GM12865 (cell line): Measurements from ENCODE around the gene KSR1.

Experiments
- DNase-seq: peaks from one replicate; pipeline ENCODE4 v3.0.0; 2010; ENCODE audit warnings: low read depth
- H3K4me3 ChIP-seq: 2 replicates; pipeline ENCODE4 v1.5.1; 2011; ENCODE audit warnings: mild to moderate bottlenecking, low read depth, low read length, control low read depth
- TF ChIP-seq, protein P1 (sequence below): IDR thresholded peaks from 2 replicates; pipeline ENCODE4 v1.5.1; 2011; ENCODE audit warnings: low read length, control low read depth, low read depth, inconsistent platforms; ENCODE audit not compliant: insufficient read depth; ENCODE audit errors: missing control alignments

Gene KSR1

DNA sequence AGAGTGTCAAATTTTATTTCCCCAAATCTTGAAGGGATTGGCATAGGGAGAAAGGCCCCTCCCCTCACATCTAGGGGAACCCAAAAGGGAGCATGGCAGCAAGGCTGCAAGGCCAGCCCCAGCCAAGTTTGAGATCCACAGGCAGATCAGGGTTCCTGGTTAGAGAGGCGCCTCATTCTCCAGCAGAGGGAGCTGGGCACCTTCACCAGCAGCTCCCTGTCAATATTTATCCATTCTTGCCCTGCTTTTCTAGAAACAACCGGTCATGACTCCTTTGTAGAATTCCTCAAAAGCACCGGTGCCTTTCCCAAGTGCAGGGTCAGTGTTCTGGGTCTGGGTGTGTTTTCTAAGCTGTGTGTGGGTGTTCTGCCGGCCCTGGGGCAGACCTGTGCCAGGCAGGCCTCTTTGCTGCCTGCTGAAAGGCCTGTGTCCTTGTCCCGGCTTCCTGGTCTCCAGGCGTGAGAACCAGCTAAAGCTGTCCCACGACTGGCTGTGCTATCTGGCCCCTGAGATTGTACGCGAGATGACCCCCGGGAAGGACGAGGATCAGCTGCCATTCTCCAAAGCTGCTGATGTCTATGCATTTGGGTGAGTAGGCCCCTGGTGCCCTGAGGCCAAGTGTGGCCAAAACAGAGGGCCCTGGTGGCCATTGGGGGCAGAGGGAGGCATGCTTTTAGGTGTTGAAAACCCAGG is 153.5 kb downstream of the KSR1 start:
- no peak overlapping the region for H3K4me3 ChIP-seq
- TF ChIP-seq, protein P1, sequence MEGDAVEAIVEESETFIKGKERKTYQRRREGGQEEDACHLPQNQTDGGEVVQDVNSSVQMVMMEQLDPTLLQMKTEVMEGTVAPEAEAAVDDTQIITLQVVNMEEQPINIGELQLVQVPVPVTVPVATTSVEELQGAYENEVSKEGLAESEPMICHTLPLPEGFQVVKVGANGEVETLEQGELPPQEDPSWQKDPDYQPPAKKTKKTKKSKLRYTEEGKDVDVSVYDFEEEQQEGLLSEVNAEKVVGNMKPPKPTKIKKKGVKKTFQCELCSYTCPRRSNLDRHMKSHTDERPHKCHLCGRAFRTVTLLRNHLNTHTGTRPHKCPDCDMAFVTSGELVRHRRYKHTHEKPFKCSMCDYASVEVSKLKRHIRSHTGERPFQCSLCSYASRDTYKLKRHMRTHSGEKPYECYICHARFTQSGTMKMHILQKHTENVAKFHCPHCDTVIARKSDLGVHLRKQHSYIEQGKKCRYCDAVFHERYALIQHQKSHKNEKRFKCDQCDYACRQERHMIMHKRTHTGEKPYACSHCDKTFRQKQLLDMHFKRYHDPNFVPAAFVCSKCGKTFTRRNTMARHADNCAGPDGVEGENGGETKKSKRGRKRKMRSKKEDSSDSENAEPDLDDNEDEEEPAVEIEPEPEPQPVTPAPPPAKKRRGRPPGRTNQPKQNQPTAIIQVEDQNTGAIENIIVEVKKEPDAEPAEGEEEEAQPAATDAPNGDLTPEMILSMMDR = peak; percentile 47
- peak; percentile 50 for DNase-seq

DNA sequence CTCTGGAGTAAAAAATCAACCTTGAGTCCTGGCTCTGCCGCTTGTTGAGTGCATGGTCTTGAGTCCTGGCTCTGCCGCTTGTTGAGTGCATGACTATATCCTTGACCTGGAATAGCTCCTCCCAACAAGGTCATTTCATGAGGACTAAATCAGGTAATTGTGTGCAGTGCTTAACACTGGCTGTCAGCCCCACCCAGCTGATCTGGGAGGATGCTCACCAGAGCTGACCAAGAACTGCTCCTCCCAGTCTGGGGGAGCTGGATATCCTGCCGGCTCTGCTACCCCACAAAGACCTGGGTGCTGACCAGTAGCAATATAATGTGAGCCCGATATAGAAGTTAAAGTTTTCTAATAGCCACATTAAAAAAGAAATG is 154.0 kb downstream of the KSR1 start:
- H3K4me3 ChIP-seq = no peak overlapping the region
- no peak for DNase-seq
- TF ChIP-seq, protein P1 = no peak

DNA sequence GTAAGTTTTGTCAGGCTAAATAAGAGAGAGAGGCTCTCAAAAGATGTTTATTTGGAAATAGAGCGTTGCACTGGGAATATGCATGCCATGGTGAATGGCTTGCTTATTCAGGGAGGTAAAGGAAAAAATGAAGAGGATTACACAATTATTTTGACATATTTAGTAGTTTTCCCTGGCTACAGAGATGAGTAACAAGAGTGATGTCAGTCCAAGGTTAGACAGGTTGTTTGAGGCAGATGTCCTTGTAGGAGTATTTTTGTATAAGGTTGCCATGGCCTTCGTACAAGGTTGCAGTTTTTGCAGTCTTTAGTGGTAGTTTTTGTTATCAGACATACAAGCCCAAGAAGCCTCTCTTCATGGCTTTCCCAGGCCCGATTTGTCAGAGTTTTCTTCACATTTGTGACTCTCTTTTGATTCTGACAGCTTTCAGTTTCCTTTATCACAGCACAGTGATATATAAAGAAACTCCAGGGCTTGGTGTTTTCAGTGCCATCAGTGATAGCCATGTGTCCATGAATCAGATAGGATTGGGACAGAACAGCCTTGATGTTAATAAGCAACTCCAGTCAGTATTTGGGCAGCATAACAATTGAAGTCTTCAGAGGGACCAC is 156.0 kb downstream of the KSR1 start:
- H3K4me3 ChIP-seq = no peak overlapping the region
- TF ChIP-seq, protein P1 = no peak
- DNase-seq = no peak

DNA sequence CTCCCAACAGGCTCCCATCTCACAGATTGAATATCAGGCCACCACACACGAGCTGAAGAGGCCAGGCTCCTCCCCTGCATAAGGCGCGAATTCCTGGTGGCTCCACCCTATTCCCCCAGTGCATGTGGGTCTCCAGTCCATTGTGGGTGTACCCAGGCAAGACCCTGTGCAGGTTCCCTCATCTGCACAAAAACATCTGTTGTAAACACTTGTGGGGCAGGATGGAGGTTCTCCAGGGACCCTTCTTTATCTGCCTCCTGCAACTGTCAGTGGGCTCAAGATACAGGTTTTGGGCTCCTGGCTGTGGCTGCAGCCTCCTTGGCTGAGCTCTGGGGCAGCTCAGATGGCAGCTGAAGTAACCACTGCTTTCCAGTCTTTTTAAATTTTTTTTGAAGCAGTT is 157.2 kb downstream of the KSR1 start:
- no peak for DNase-seq
- TF ChIP-seq, protein P1 = no peak
- no peak overlapping the region for H3K4me3 ChIP-seq

DNA sequence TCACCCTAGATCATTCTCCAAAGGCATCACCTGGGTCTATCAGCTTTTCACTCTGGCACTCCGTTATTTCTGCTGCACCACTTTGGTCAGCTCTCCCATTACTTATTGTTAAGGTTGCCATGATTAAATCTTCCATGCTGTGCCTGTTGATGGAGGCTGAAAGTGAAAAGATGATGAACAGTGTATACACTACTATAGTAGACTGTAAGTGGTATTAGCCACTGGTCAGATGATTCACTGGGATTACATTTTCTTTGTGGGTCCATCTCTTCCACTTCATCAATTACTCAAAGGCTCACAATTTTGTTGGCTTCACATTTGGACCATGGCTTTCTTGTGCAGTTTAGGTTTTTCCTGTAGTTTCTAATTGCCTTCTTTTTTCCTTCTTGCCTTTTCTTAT is 158.9 kb downstream of the KSR1 start:
- DNase-seq = no peak
- TF ChIP-seq, protein P1 = no peak
- H3K4me3 ChIP-seq = no peak overlapping the region

DNA sequence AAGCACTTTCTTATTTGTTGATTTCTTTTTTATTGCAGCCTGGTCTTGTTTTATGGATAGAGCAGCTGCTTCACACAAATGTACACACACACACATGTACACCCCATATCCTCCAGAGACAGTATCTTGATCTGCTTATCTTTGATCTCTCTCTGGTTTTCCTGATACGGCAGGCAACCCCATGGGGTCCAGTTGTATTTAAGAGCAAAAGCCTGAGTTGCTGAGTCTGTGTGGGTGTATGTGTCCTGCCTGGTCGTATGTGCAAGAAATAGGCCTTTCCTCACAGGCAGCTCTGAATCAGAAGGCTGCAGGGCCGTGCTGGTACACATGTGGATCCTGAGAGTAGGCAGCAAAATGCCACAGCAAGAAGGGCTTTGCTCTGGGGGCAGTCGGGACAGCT is 160.2 kb downstream of the KSR1 start:
- no peak for DNase-seq

More for the DNA sequence above, 160.2 kb downstream of the KSR1 start:
- TF ChIP-seq, protein P1 = no peak
- H3K4me3 ChIP-seq = no peak overlapping the region
